Panc1 (cell line): ENCODE data around the gene RCL1. TPM values are rescaled to one million over a fixed set of nuclear protein-coding genes. Genes with fewer than 3 reads are reported as not detected.

Source experiments
- ATAC-seq: fragments of 200-7000 bp; cut with Tn5 transposase; 2 replicates; pipeline ENCODE4 v1.9.1; 2020; ENCODE audit warnings: mild to moderate bottlenecking, moderate library complexity
- BruUV-seq: library from RNA; stranded (reverse); fragments of 400-500 nt; replicated peaks from 2 replicates; lab custom pipeline; 2021; lab: Mats Ljungman, UMichigan
- CTCF ChIA-PET: fragments of 300-600 bp; sonication (Branson Sonifier 250); formaldehyde crosslinking; loops from one replicate; lab custom pipeline; 2022; ENCODE audit warnings: antibody characterized with exemption; lab: Charles Lee
- POLR2A ChIA-PET: fragments of 300-600 bp; sonication (Branson Sonifier 250); formaldehyde crosslinking; loops from one replicate; lab custom pipeline; 2022; ENCODE audit warnings: antibody characterized with exemption; lab: Charles Lee
- DNase-seq: peaks from one replicate; pipeline ENCODE4 v3.0.0-alpha.2; 2010; ENCODE audit warnings: low read depth, low spot score
- H3K27ac ChIP-seq: 2 replicates; pipeline ENCODE4 v1.5.1; 2011; ENCODE audit warnings: mild to moderate bottlenecking, low read length, inconsistent platforms
- H3K27me3 ChIP-seq: fragments of 200-500 bp; sonication (Bioruptor generic); 2 replicates; pipeline ENCODE4 v1.6.0; 2014; ENCODE audit warnings: low read length, inconsistent platforms; ENCODE audit not compliant: control insufficient read depth, insufficient read depth
- H3K36me3 ChIP-seq: fragments of 200-500 bp; sonication (Bioruptor generic); 2 replicates; pipeline ENCODE4 v1.5.1; 2014; ENCODE audit warnings: inconsistent platforms, mild to moderate bottlenecking, low read length, moderate library complexity; ENCODE audit not compliant: control insufficient read depth, insufficient read depth
- H3K4me1 ChIP-seq: 2 replicates; pipeline ENCODE4 v1.5.1; 2011; ENCODE audit warnings: inconsistent platforms, mild to moderate bottlenecking, low read length, moderate library complexity; ENCODE audit not compliant: control insufficient read depth, insufficient read depth
- H3K4me3 ChIP-seq, 2 experiments: 2 replicates each; pipeline ENCODE4 v1.5.1; 2011 to 2012; ENCODE audit warnings: low read depth in 2 of 2, low read length in 2 of 2, mild to moderate bottlenecking in 2 of 2, inconsistent platforms in 1 of 2, moderate library complexity in 1 of 2
- H3K9me3 ChIP-seq: fragments of 200-500 bp; sonication (Bioruptor generic); 2 replicates; pipeline ENCODE4 v1.5.1; 2014; ENCODE audit warnings: low read depth, mild to moderate bottlenecking, inconsistent platforms, low read length, moderate library complexity; ENCODE audit not compliant: control insufficient read depth, insufficient read depth
- CTCF ChIP-seq: fragments of 450-650 bp; IDR thresholded peaks from 2 replicates; pipeline ENCODE4 v1.5.1; 2017; ENCODE audit warnings: mild to moderate bottlenecking
- POLR2AphosphoS5 ChIP-seq: IDR thresholded peaks from 2 replicates; pipeline ENCODE4 v1.6.1; 2012; ENCODE audit warnings: mild to moderate bottlenecking, low read depth, low read length, moderate library complexity
- in situ Hi-C: cut with HindIII; loops from 2 replicates; pipeline ENCODE4 v1.10.0; 2016; ENCODE audit warnings: low sequenced_read_pairs, low pct_unique_long_range_greater_than_20kb
- intact Hi-C: fragments of 100-400 bp; cut with micrococcal nuclease; formaldehyde crosslinking; loops from one replicate; pipeline ENCODE4 v1.10.0; 2022; ENCODE audit not compliant: unreplicated experiment
- total RNA-seq: library from RNA; stranded (reverse); gene quantifications from one replicate; pipeline ENCODE4 v1.2.1, GENCODE V29; 2021; ENCODE audit not compliant: unreplicated experiment
- TF ChIP-seq, protein P1 (sequence below), 2 experiments: IDR thresholded peaks; 2 replicates each; pipeline ENCODE4 v1.6.1; 2011 to 2012; ENCODE audit warnings: low read depth in 2 of 2, control low read depth in 1 of 2, low read length in 1 of 2, mild to moderate bottlenecking in 1 of 2, moderate library complexity in 1 of 2; ENCODE audit not compliant: insufficient read depth in 1 of 2

RCL1 gene
- total RNA-seq, 1 experiment from 2014 or later: 11.2 TPM

DNA sequence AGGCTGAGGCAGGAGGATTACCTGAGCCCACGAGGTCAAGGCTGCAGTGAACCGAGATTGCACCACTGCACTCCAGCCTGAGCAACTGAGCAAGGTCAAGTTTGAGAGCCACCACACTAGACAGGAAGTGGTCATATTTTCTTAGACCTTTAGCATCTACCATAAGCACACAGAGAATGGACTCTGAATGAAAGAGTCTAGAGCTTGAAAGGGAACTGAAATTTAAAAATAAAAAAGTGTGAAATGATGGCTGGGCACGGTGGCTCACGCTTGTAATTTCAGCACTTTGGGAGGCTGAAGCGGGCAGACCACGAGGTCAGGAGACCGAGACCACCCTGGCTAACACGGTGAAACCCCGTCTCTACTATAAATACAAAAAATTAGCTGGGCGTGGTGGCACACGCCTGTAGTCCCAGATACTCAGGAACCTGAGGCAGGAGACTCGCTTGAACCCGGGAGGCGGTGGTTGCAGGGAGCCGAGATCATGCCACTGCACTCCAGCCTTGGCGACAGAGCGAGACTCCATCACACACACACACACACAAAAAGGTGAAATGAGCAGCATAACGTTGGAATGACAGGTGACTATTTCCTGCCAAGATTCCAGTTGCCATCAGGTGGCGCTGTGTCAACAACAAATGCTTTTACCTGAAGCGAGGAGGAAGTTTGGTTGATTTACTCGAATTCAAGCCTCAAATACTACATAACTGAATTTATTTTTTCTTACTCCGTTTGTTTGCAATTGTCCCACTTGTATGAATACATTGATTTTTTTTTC lies 30.4 kb upstream of the RCL1 start:
- H3K27me3 ChIP-seq: no peaks in the 10 kb centered on the region
- DNase-seq (peak; percentile 32), ATAC-seq (no peak)
- intact Hi-C loops (loop anchor here (5.0 kb wide), 1 partner anchor 225 kb away; the partner anchor contains the start of gene JAK2), in situ Hi-C loops (no loop called here)
- H3K9me3 ChIP-seq: no peaks in the 10 kb centered on the region
- H3K36me3 ChIP-seq: no peaks in the 10 kb centered on the region
- TF ChIP-seq, protein P1, sequence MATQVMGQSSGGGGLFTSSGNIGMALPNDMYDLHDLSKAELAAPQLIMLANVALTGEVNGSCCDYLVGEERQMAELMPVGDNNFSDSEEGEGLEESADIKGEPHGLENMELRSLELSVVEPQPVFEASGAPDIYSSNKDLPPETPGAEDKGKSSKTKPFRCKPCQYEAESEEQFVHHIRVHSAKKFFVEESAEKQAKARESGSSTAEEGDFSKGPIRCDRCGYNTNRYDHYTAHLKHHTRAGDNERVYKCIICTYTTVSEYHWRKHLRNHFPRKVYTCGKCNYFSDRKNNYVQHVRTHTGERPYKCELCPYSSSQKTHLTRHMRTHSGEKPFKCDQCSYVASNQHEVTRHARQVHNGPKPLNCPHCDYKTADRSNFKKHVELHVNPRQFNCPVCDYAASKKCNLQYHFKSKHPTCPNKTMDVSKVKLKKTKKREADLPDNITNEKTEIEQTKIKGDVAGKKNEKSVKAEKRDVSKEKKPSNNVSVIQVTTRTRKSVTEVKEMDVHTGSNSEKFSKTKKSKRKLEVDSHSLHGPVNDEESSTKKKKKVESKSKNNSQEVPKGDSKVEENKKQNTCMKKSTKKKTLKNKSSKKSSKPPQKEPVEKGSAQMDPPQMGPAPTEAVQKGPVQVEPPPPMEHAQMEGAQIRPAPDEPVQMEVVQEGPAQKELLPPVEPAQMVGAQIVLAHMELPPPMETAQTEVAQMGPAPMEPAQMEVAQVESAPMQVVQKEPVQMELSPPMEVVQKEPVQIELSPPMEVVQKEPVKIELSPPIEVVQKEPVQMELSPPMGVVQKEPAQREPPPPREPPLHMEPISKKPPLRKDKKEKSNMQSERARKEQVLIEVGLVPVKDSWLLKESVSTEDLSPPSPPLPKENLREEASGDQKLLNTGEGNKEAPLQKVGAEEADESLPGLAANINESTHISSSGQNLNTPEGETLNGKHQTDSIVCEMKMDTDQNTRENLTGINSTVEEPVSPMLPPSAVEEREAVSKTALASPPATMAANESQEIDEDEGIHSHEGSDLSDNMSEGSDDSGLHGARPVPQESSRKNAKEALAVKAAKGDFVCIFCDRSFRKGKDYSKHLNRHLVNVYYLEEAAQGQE (IDR thresholded peaks at IDR 0.05; ENCODE audit: insufficient read depth in 1 of 2, low read depth in 2 of 2, low read length in 1 of 2): no peak
- TF ChIP-seq CTCF: peak; percentile 64
- ChIA-PET POLR2A (no interaction called here), CTCF (no interaction called here)
- no peak overlapping the region for H3K27ac ChIP-seq
- H3K4me3 ChIP-seq: no peak overlapping the region
- BruUV-seq: no TSS peak
- H3K4me1 ChIP-seq: no peaks in the 10 kb centered on the region

DNA sequence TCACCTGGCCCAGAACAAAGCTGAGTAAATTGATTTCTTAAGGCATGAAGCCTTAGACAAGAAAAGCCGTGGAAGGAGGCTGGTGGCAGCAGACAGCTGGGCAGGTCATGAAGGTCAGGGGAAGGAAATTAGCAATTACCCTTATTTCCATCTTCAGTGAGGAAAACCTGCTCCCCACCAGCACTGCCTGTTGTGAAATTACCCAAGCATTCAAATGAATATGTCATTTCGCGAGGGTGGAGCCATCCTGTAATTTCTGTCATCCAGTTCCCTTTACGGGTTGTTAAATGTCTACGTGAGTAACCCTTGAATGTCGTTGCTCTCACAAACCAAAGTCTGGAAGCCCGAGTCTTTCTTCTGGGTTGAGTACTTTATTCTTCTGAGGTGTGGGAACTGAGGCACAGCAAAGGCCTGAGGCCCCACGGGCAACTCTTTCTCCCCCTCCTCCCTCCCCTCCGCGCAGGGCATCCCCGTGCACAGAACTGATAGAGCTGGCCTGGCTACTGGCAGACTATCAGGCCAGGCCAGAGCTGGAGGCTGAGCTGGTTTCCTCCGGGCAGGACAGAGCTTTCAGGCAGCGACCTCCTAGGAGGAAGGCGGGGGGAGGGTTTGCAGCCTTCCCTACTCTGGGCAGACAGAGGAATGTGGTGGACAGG lies 29.7 kb upstream of the RCL1 start:
- BruUV-seq: no TSS peak
- POLR2A ChIA-PET: no interaction called here
- Histone ChIP-seq H3K4me3 (no peak overlapping the region), H3K4me1 (no peaks in the 10 kb centered on the region), H3K27ac (no peak overlapping the region), H3K9me3 (no peaks in the 10 kb centered on the region), H3K27me3 (no peaks in the 10 kb centered on the region), H3K36me3 (no peaks in the 10 kb centered on the region)
- in situ Hi-C loops: no loop called here
- no peak for DNase-seq
- intact Hi-C loops: loop anchor here (5.0 kb wide), 1 partner anchor 224 kb away; the partner anchor contains the start of gene JAK2
- no peak for ATAC-seq
- TF ChIP-seq POLR2AphosphoS5 (no peak), CTCF (peak; percentile 24)
- CTCF ChIA-PET: interaction anchor here (0.6 kb wide), 1 partner anchor 32 kb away, joined by 6 read pairs; no protein-coding TSS in a partner anchor
